Body of pancreas (tissue), 4 donors: ENCODE data around the gene MMP23B.

Experiments
- CTCF ChIP-seq, 7 experiments: fragments of 450-650 bp in 4 of 7; fragments of 200-600 bp in 3 of 7; sonication (generic) in 3 of 7; IDR thresholded peaks; one replicate each; pipeline ENCODE4 v1.5.1; 2016 to 2019; ENCODE audit warnings: antibody characterized with exemption in 7 of 7
- POLR2A ChIP-seq, 3 donors: fragments of 450-650 bp; IDR thresholded peaks; one replicate each; pipeline ENCODE4 v1.6.1; 2016; ENCODE audit warnings: antibody characterized with exemption in 3 of 3, mild to moderate bottlenecking in 2 of 3

GRCh38 chr1:1593834-1594601 is 38.0 kb upstream of the MMP23B start:
- no peak for TF ChIP-seq CTCF (IDR thresholded peaks at IDR 0.05)
- no peak for TF ChIP-seq POLR2A (IDR thresholded peaks at IDR 0.05)
